Stimulated activated CD8-positive, alpha-beta memory T cell treated with anti-CD3 and anti-CD28 coated beads, Interleukin-12 subunit alpha, Interleukin-12 subunit beta, amount 100 ng/mL, for 24 hours (primary cell): Measurements from ENCODE around the gene TMLHE.
"Not testable (repeated sequence)": the region's sequence is repeated elsewhere in the genome, so short reads cannot be mapped to it uniquely, and the experiment has no call there.

Experiments
- DNase-seq: peaks from one replicate; pipeline ENCODE4 v3.0.0-alpha.2; 2020; ENCODE audit errors: extremely low read depth

The TMLHE gene, protein sequence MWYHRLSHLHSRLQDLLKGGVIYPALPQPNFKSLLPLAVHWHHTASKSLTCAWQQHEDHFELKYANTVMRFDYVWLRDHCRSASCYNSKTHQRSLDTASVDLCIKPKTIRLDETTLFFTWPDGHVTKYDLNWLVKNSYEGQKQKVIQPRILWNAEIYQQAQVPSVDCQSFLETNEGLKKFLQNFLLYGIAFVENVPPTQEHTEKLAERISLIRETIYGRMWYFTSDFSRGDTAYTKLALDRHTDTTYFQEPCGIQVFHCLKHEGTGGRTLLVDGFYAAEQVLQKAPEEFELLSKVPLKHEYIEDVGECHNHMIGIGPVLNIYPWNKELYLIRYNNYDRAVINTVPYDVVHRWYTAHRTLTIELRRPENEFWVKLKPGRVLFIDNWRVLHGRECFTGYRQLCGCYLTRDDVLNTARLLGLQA

DNA sequence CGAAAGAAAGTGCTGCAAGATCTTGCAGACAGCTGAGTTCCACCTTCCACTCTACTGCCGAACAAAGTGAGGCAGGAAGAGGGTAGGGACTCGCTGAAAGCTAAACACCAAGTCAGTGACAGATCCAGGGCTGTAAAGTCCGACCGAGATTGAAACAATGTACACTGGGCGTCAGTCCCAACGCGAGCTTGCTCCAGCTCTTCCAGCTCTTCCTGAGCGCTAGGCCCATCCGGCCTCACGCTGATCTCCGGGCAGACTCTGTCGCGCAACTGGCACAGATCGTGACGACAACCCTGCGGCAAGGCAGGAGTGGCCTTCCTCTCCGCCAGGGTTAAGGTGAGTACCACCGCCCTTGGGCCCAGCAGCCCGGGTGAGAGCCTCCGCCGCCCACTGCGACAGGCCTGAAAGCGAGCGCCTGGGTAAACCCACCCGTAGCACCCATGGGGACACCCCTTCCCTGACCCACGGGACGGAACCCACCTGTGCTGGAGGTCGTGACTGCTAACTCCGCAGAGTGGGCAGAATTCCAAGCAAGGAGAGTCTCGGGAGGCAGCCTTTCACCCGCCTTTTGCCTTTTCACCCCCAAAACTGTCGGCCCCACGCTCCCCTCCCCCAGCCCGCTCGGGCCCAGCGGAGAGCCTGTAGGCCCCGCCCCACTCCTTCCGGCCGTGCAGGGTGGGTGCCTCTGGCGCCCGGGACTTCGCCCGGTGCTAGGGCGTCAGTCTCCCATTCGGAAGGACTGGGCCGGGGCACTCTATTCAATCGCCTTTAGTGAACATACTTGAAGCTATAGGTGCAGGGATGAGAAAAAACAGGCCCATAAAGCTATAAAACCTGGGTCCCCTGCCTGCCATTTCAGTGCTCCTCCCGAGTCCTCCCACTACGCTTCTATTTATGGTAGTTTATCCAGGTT lies at the start of gene TMLHE, which contains the start of gene SPRY3:
Gene TMLHE, minus strand, starts transcription at position 641 of the 913 bp plus-strand sequence. CDS start 67,676 bp downstream, outside the sequence.
Gene SPRY3, plus strand, starts transcription at position 275 of the 913 bp plus-strand sequence.
- DNase-seq: peak; percentile 37

DNA sequence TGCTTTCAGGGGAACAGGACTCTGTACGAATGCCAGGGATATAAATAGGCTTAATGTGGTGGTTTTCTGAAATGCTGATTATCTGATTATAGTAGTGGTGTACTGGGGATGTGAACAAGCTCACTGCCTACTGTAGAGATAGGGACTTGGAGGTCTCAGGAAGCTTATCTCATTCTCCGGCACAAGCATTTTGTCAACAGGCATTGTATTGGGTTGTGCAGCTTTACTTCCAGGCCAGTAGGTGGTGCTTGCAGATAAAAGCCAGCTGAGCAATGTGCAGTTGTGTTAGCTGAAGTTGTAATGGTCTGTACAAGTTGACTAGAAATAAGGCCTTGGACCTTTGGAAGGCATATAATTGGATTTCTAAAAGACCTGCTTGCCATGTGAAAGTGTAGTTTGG lies 49.5 kb upstream of the TMLHE start:
- no peak for DNase-seq

DNA sequence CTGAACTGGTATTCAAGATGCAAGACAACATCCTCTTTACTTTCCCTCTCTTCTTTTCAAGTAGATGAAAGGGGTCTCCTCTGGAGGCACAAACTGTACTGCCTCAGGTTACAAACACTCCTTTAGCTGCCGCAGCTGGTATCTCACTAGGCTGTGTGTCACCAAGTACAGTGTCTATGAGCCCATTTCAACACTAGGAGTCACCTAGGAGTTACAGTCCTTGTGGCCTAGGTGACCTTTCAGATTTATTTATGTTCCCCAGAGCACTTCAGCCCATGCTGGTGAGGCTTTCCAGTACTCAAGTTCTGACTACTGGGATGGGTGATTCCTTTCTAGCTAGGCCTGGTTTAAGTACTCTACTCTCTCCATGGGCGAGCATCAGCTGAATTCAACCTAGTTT lies 32.4 kb upstream of the TMLHE start:
- no peak for DNase-seq

DNA sequence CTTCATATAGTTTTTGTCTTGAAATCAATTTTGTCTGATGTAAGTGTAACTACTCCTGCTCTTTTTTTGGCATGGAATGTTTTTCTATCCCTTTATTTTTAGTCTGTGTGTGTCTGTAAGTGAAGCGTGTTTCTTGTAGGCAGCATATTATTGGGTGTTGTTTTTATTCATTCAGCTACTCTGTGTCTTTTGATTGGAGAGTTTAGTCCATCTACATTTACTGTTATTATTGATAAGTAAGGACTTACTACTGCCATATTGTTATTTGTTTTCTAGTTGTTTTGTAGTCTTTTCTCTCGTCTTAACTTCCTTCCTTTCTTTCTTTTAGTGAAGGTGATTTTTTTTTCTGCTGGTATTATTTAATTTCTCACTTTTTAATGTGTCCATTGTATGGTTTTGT lies 30.5 kb upstream of the TMLHE start:
- no peak for DNase-seq

DNA sequence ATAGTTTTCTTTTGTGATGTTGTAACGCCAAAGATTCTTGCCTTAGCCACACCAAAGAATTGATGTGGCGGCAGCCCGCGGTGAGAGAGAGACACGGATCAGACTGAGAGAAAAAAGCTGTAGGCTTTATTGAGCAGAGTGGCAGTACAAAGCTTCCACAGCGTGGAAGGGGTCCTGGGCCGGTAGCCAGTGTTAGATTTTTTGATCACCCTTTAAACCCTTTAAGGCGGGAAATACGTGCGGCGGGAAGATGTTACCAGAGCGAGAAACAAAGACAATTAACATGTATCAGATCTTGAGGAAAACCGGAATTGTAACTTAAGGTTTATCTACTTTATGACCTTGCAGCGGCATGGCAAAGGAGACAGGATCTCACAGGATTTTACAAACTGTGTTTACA lies 28.6 kb upstream of the TMLHE start:
- DNase-seq: not testable (repeated sequence)

DNA sequence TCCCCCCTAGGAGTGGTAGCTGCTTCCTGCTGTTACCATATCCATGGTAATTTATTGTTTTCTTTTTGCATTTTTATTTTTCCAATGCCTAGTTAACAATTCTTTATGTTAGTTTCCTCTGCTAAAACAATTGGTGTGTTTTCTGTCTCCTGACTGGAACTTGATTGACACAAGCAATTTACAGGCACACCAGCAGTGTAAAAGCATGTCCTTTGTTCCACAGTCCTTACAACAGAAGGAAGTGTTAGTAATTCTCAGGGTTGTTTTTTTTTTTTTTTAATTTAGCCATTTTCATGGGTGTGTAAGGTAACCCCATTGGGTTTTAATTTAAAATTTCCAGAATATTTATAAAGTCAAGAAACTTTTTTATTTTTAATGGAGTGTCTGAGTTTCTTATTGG lies 25.0 kb upstream of the TMLHE start:
- DNase-seq: no peak

DNA sequence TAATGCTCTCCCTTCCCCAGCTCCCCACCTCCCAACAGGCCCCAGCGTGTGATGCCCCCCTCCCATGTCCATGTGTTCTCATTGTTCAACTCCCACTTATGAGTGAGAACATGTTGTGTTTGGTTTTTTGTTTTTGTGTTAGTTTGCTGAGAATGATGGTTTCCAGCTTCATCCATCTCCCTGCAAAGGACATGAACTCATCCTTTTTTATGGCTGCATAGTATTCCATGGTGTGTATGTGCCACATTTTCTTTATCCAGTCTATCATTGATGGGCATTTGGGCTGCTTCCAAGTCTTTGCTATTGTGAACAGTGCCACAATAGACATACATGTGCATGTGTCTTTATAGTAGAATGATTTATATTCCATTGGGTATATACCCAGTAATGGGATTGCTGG lies 22.3 kb upstream of the TMLHE start:
- not testable (repeated sequence) for DNase-seq

DNA sequence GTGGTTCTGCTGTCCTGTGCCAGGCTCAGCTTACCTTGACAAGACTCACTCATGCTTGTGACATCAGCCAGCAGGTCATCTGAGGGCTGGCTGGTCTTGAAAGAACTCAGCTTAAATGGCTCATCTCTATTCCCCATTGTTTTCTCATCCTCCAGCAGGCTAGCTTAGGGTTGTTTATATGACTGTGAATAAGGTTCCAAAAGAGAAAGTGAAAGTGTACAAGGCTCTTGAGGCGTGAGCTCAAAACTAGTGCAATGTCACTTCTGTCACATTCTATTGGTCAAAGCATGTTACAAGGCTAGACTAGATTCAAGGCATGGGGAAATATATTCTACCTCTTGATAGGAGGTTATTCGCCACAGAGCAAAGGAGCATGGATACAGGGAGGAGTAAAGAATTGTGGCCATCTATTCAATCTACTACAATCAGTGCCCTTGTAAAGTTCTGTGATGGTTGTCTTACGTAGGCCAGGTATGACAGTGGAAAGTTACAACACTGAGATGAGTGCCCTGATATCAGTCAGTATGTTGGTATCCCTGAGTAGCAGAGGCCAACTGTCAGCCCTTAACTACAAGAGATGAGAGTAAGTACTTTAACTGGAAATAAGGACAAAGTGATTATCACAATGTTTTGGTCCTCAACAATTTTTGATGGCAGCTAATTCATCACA lies 19.8 kb upstream of the TMLHE start:
- no peak for DNase-seq

DNA sequence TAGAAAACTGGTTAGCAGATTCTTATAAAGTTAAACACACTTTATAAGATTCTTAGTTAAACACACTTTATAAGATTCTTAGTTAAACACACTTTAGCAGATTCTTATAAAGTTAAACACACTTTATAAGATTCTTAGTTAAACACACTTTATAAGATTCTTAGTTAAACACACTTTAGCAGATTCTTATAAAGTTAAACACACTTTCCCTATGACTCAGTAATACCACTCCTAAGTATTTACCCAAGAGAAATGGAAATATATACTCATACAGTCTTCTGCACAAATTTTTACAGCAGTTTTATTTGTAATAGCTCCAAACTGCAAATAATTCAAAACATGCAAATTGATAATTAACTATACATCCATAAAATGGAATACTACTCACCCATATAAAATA lies 7.4 kb upstream of the TMLHE start:
- DNase-seq: not testable (repeated sequence)

DNA sequence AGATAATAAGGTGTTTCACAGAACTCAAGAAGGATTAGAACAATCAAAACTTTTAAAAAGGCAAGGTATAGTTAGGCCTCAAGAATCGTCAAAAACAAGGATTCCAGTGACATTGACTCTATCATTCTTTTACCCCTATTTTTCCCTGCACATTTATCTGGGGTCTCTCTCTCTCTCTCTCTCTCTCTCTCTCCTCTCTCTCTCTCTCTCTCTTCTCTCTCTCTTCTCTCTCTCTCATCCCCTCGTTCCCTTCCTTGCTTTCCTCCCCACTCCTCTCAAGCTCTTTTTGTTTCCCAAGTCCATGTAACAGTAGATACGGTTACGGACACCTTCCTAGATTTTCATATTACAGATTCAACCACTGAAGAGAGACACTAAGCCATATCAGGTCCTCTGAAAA lies 3.2 kb upstream of the TMLHE start:
- no peak for DNase-seq

DNA sequence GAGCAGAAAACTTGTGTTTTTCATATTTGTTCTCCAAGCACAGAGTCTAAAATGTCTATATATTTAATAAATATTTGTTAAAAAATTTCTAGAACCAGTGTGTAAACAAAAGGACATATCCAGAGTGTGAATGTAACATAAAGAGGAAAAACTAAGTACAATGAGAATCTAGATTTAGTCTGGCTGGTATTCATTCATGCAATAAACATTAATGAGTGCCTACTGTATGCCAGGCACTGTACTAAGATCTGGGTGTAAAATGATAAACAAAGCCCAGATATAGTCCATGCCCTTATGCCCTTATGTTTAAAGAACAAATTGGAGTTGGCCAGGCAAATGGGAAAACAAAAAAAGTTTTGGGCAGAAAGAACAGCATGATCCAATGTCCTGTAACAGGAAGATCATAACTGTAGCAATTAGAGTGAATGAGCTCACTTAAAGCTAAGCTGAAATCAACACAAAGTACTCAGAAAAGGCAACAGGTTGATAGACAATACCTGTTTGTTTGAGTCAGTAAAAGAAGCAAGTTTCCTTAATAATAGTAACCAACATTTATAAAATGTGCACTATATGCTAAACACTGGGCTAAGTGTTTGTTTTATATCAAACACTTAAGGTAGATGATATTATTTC lies 1.3 kb upstream of the TMLHE start:
- DNase-seq: no peak

DNA sequence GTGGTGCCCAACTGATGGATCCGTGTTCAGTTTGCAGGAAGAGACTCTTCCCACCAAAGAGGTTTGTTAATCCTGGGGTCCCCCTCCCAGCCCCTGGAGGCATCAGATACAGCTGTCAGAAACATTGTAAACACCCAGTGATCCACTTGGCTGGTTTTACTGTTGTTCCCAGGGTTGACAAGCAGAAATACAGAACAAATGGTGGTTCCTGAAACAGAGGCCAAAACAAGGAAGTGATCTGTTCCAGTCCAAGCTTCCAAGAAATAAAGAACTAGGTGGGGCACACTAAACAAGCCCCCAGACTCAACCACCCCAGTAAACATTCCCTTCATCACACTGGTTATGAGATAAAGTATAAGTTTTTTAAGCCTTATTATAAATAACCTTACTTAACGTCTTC lies 1.4 kb downstream of the TMLHE start:
- DNase-seq: no peak

DNA sequence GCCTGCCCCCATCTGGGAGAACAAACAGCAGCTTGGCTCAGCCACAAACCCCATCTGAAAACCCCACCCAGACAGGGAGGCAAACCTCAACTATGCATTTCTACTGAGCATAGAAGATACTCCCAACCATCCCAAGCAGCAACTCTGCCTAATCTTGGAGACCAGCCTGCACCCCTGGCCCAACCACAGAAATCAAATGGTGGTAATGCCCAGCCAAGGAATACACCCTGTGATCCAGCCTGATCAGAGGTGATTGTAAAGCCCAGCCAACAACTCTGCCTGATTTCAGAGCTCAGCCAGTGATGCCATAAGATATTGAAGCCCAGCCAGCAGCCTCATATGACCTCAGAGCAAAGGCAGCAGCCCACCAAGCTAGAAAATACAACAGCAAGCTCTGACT lies 19.8 kb downstream of the TMLHE start:
- no peak for DNase-seq

DNA sequence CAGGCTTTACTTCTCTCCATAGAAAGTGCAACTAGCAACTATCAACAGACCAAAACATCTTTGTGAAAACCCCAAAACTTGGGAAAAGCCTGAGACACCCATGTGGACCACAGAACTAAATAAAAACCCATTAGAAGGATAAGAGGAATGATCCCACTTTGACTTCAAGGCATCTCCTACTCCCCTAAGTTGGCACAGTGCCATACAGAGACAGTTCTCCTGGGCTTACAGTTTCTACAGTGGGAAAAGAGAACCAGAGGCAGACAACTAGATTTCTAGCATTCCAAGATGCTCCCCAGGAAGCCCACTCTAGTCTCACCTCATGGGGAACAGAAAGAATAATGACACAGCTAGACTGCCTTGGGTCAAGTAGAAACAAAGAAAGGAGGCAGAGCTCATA lies 20.4 kb downstream of the TMLHE start:
- DNase-seq: no peak

DNA sequence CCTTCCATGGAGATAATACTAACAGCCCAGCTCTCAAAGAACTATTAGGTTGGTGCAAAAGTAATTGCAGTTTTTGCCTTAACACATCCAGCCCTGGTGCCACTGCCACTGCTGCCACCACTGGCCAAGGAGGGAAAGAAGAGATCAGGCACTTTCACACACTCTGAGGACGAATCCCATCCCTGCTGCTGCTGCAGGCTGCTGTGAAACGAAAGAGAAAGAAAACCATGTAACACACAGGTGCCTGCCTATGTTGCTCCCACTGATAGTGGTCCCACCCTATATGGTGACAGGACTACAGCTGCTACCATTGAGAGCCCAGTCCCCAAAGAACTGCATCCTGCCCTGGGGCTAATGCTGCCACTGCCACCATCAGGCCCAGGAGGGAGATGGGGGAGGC lies 35.1 kb downstream of the TMLHE start:
- no peak for DNase-seq

DNA sequence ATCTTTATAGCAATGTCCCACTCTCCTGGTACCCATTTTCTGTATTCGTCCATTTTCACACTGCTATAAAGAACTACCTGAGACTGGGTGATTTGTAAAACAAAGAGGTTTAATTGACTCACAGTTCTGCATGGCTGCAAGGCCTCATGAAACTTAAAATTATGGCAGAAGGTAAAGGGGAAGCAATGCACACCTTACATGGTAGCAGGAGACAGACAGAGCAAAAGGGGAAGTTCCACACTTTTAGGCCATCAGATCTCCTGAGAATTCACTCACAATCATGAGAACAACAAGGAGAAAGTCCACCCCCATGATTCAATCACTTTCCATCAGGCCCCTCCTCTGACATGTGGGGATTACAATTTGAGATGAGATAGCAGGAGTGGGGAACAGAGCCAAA lies 49.7 kb downstream of the TMLHE start:
- no peak for DNase-seq

DNA sequence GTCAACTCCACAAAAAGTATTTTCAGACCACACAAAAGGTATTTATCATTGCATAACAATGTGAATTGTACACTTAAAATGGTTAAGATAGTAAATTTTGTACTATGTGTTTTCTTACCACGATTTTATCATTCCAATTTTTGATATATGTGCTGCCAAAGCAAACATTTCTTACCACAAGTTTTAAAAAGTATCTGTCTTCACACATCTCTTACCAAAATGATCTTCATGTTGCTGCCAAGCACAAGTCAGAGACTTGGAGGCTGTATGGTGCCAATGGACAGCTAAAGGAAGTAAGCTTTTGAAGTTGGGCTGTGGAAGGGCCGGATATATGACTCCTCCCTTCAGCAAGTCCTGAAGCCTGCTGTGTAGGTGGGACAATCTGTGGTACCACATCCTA lies 67.9 kb downstream of the TMLHE start:
- no peak for DNase-seq

DNA sequence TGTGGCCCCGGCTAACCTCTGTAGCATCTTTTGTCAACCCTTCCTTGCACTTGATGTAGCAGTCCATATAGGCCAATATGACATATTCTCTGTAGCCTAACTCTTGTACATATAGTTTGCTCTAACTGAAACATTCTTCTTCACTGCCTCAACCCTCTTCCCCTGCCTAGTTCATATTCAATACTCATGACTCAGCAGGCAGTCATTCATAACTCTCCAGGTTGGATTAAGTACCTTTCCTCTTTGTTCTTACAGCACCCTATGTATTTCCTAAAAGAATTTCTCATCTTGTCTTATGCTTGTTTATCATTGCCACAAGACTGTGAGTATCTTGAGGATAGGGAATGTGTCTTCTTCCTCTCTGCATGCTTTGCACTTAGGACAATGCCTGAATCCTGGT lies 76.9 kb downstream of the TMLHE start:
- no peak for DNase-seq

DNA sequence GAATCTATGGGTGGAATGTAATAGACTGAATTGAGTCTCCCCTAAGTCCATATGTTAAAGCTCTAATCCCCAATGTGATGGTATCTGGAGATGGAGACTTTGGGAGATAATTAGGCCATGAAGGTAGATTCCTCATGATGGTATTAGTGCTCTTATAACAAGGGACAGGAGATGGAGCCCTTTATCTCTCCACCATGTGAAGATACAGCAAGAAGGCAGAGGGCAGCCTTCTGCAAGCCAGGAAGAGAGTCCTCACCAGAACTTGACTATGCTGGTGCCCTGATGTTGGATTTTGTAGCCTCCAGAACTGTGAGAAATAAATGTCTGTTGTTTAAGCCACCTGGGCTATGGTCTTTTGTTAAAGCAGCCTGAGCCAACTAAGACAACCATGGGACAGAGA lies 78.0 kb downstream of the TMLHE start:
- no peak for DNase-seq

DNA sequence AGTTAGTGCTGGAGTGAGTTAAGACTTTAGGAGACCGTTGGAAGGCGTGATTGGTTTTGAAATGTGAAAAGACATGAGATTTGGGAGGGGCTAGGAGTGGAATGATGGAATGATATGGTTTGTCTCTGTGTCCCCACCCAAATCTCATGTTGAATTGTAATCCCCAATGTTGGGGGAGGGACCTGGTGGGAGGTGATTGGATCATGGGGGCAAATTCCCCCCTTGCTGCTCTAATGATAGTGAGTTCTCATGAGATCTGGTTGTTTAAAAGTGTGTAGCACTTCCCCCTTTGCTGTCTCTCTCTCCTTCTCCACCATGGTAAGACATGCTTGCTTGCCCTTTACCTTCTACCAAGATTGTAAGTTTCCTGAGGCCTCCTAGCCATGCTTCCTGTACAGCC lies 85.7 kb downstream of the TMLHE start:
- not testable (repeated sequence) for DNase-seq

DNA sequence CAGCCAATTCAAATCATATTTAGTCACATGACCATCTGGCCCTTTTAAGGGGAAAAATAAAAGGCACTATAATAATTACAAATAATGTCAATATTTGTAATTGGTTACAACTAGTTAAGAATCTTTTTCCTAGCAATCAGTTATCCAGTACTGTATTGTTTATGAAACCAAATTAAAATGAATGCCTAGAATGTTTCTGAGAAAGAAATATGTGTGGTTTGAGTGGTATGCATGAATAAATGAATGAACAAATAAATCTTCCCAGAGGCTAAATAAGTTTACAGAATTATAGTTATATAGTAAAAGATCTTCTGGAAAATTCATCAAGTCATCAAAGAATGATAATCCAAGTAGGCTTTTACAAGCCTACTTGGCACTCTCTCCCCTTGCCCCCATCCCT lies 98.5 kb downstream of the TMLHE start:
- DNase-seq: no peak

DNA sequence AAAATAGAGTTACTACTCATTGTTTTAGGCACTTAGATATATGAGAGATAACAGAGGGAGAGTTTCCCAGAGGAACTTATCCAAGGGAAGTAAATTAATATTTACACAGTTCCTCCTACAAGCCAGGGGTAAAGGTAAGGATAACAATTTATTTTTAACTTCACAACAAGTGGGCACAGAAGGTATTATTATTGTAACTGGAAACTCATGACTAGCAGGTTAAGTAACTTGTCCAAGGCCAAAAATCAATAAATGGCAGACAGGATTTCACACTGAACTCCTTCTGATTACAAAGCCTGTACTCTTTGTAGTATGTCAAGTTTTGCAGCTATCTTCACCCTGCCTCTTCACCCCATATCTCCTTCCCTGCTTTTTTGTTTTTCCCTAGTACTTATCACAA lies 107.5 kb downstream of the TMLHE start:
- DNase-seq: no peak
